ENCODE data around the gene PARD6A. TPM values are rescaled to one million over a fixed set of nuclear protein-coding genes. Genes with fewer than 3 reads are reported as not detected.

Gene PARD6A
- total and polyA plus RNA-seq, 2 of the 13 experiments (the other 11 are each of a cell fraction or from before 2014, with no cell fraction given): 3.5 to 4.3 TPM

GRCh38 chr16:67632415-67633172, 28.2 kb upstream of the PARD6A start (continued):
- no peak for TF ChIP-seq ZNF142 (CRISPR knock-in tag; IDR thresholded peaks at IDR 0.05)
- TF ChIP-seq SOX13 (IDR thresholded peaks at IDR 0.05): no peak
- TF ChIP-seq SOX13 (CRISPR knock-in tag; conservative IDR thresholded peaks at IDR 0.05 in 1 of 2, IDR thresholded peaks at IDR 0.05 in 1 of 2): peak in 1 of 2 experiments; percentile 44; a peak in 1 of 4 replicates
- TF ChIP-seq STAT6 (CRISPR knock-in tag; IDR thresholded peaks at IDR 0.05; ENCODE audit: borderline replicate concordance): no peak
- 0 out of 2 replicates have a peak, but pooled peaks have one; percentile 30 for TF ChIP-seq PHF8 (CRISPR knock-in tag; IDR thresholded peaks at IDR 0.05)
- TF ChIP-seq REXO4 (CRISPR knock-in tag; IDR thresholded peaks at IDR 0.05; ENCODE audit: borderline replicate concordance): no peak
- TF ChIP-seq EED (CRISPR knock-in tag; IDR thresholded peaks at IDR 0.05): no peak
- peak; percentile 72; the same call in 1 of the 2 replicates for TF ChIP-seq NFIC (IDR thresholded peaks at IDR 0.05; ENCODE audit: low read length)
- no peak for TF ChIP-seq MYPOP (CRISPR knock-in tag; IDR thresholded peaks at IDR 0.05)

All from HepG2 (cell line).